HCEC 1CT (cell line): ENCODE measurements around the gene PF4V1.

Source experiments
- DNase-seq: peaks from one replicate; pipeline ENCODE4 v3.0.0-alpha.2; 2017

The PF4V1 gene, protein sequence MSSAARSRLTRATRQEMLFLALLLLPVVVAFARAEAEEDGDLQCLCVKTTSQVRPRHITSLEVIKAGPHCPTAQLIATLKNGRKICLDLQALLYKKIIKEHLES

DNA sequence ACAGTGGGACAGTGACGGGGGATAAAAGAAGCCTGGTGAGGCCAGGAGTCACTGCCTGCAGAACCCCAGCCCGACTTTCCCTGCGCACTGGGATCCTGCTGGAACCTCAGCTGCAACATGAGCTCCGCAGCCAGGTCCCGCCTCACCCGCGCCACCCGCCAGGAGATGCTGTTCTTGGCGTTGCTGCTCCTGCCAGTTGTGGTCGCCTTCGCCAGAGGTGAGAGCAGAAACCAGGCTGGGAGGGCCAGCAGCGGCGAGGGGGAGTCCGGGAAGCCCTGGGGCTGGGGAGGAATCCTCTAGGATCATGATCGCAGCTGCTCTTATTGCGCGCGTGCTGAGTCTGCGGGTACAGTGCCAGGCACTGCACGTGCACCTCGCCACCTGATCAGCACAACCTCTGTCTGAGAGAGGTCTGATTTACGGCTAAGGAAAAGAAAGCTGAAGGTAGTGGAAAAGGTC, at the start of gene PF4V1:
Gene PF4V1, plus strand, starts transcription at position 51 of the 459 bp plus-strand sequence. Its CDS starts 67 bp downstream, at position 118.
- DNase-seq, result no peak

DNA sequence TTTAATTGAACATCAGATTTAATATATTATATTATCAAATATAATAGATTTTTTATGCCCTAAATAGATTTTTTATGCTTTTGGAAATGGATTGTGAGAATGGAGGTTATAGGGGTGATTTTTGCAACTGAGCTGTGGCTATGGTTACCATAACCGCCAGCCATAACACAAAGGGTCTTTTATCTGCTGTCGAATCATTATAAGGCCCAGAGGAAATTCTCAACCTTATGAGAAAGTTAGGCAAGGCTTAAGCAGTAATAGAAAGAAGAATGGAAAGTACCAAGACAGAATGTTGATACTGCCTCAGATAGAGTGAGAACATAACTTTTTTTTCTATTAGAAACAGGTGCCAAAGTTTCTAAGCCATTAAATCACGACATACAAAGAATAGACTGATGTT, 42.9 kb upstream of the PF4V1 start:
- DNase-seq, result no peak

DNA sequence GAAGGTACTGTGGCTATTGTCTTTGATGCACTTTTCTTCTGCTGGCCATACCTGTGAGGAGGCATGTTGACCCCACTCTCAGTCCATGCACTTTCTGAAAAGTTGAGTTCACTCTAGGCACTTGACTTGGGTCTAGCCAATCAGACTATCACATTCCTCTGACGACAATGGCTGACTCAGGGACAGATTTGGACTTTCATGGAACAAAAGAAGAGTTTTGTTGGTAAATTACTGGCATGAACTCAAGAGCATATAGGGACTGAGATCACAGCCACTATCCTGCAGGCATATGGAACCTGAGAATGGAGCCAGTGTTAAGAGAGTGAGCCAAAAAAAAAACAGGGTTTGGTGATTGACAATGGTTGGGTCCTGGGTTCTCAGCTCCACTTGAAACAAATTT, 41.3 kb upstream of the PF4V1 start:
- no peak for DNase-seq

DNA sequence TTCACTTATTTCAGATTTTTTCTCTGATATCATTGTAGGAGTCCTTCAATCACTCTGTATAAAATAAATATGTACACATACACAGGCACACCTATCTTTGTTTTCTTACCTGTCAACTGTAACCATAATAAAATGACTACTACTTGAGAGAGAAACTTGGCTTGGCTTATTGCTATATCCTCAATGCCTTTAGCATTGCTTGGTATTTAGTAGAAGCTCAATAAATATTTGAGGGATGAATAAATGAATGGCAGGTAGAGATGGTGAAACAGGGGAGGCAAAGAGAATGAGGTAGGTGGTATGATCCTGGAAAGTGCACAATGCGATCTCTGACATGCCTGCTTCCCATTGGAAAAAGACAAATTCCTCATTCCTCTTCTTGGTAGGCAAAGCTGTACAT, 38.4 kb upstream of the PF4V1 start:
- no peak for DNase-seq

DNA sequence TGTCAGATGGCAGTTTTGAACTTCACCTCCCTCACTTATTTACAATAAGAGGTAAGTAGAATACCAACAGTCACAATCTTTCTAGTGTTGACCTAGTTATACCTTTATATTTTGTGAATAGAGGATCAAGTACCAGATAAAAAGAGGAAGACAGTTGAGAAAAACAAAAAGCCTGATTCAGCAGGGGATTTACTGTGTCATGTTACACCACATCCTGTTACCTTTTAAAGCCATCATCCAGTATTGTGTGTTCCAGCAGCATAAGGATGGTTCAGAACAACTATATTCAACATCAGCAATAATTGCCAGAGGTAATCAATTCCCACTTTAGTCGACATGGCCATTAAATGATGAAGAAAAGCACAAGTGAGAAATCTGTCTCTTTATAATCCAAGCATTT, 38.0 kb upstream of the PF4V1 start:
- DNase-seq, result peak; percentile 37

DNA sequence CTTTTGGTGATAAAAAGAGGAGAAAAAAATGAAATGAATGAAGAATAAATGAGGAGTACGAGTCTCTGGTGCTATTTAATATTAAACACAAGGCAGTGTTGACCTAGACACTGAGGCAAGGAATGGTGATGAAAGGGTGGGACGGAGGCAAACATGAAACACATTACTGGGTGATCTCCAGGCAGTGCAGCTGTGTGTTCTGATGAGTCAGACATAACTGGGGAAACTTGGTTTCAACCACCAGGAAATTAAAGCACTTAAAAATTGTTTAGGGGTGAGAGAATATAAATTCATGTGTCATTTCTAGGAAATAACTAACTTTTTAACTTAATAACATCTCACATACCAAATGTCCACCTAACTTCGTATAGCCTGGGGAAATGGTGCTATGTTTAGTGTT, 36.3 kb upstream of the PF4V1 start:
- DNase-seq, result peak; percentile 83

DNA sequence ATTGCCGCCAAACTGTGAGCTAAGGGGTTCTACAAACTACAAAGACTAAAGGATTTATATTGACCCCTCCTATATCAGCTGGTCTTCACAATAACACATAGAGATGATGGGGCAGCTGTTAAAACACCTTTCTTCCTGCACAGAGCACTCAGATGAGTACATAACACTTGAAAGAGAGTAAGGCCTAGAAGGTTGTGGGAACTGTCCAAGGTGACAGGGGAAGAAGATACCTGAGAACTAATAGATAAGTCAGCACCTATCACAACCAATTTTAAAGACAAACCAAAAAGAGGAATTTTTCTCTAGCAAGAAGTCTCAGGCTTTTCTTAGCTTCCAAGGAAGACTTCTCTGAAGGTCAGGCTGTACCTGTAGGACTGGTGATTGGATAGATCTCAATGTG, 35.8 kb upstream of the PF4V1 start:
- DNase-seq, result no peak

DNA sequence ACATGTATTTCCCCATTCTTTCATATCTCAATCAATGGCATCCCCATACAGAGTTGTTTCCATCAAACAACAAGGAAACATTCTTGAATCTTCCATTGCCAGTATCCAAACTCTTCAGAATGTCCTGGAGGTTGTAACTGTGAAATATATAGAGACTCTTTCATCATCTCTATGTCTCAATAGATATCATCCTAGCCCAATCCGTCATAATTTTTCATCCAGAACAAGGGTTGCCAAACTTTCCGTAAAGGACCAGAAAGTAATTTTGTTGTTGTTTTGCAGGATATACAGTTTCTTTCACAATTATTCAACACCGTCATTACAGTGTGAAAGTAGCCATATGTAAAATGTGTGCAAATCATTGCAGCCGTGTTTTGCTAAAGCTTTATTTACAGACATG, 31.8 kb upstream of the PF4V1 start:
- DNase-seq, result no peak

DNA sequence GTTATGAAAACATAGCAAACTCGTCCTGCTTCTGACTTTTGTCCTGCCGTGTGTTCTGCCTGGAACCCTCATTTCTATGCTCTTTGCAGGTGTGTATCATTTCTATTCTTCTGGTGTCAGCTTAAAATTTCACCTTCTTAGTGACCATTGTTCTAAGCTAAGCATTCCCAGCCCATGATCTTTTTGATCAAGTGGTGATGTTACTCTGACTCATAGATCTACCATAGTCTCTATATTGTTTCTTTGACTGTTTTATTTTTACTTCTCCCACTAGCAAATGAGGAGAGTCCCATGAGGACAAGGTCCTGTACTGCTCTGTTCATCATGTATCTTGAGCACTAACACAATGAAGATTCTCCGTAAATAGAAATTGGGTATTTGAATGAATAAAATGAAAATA, 30.7 kb upstream of the PF4V1 start:
- DNase-seq, result peak; percentile 34

DNA sequence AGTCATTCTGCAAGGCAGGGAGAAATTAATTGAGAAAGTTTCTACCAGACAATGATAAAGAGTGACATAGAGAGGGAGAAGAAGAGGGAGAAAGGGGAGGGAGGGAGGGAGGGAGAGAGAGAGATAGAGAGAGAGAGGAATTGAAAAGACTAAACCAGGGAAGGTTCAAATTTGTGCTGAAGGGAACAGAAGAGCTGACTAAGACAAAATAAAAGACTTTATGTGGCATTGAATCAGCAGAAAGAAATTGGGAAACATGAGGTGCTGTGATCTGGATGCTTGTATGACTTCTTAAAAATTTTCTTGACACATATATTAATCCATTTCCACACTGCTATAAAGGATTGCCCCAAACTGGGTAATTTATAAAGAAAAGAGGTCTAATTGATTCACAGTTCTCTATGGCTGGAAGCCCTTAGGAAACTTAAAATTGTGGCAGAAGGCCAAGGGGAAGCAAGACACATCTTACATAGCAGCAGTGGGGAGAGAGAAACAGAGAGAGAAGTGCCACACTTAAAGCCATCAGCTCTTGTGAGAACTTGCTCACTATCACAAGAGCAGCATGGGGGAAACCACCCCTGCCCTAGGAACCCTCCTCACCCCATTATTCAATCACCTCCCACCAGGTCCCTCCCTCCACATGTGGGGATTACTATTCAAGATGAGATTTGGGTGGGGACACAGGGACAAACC, 30.1 kb upstream of the PF4V1 start:
- DNase-seq, result no peak

DNA sequence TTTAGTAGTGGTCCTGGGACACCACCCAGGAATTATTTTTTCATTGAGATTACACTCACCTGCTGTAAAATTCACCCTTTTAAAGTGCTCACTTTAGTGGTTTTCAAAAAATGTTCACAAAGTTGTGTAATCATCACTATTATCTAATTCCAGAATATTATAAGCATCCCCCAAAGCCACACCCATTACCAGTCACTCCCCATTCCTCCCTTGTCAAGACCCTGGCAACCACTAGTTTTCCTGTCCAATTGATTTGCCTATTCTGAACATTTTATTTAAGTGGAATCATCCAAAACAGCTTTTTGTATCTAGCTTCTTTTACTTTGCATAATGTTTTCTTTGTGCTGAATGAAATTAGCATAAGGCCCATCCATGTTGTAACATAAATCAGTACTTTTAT, 29.3 kb upstream of the PF4V1 start:
- no peak for DNase-seq

DNA sequence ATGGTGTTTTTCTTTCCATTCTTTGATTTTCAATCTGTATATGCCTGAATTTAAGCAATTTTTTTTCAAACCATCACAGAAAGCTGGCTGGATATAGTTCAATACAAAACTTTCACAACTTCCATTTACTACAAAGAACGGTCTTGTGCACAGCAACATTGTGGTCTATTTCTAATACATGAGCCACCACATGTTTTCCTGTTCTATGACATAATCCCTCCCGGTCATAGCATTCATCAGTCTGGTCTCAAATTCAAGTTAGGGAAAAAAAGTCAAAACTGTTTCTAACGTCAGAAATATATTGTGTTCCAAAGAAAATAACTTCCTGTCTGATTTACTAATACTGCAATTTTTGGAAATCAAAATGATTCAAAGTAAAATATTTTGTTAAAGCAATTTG, 24.1 kb upstream of the PF4V1 start:
- DNase-seq, result peak; percentile 50

DNA sequence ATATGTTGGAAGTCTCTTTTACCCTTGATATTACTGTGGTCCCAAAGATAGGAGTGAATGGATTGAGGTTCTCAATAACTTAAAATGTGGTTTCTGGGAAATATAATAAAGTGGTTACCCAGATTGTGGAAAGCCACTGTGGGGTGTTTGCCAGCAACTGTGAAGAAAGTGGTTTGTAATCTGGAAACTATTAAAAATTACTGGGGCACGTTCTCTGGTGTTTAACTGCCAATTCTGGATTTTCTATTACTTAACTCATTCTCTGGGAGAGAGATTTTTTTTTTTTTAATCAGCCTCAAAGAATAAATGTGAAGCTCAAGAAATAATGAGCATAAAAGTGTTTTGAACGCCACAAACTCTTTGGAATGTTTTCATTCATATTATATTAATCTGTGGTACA, 21.5 kb upstream of the PF4V1 start:
- no peak for DNase-seq

DNA sequence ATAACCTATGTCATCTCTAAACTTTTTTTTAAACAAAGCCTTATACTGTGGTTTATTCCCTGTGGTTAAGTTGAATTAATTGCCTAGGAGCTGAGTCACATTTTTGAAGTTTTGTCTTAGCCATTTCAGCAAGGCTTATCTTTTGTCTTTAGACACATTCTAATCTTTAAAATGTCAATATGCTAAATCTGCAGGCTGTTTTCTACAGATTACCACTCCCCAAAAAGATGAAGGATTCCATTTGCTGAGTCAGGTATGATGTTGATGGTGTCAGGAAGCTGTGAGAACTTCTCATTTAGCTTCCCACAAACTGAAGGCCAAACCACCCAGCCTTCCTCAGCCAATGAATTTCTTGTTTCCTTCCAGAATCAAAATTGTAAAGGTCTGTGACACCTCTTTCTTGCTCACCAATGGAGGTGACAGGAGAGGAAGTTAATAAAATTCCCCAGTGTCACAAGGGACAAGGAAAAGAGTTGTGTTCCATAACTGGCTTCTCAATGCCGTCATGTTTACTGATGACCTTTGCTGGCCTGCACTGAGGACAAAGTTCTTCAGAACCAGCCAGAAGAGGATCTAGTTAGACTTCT, 20.4 kb upstream of the PF4V1 start:
- DNase-seq, result no peak

DNA sequence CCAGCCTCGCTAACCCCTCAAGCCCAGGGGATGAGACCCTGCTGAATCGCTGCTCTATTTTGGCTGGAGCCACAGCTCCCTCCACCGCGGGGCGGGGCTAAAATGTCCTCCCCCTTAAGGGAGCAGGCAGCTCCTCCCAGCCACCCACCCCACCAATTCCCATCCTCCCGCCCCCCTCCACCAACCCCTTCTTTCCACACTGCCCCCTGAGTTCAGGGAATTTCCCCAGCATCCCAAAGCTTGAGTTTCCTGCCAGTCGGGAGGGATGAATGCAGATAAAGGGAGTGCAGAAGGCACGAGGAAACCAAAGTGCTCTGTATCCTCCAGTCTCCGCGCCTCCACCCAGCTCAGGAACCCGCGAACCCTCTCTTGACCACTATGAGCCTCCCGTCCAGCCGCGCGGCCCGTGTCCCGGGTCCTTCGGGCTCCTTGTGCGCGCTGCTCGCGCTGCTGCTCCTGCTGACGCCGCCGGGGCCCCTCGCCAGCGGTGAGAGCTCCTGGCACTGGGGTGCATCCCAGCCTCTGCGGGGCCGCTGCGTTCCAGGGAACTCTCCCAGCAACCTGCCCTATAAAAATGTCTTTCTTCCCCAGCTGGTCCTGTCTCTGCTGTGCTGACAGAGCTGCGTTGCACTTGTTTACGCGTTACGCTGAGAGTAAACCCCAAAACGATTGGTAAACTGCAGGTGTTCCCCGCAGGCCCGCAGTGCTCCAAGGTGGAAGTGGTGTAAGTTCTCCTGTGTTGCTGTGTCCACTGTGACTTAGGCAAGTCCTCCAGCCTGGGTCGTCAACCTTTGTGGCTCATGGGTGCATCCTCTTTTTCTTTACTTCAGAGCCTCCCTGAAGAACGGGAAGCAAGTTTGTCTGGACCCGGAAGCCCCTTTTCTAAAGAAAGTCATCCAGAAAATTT, 16.5 kb upstream of the PF4V1 start, which contains the start of gene CXCL6:
Gene CXCL6, plus strand, starts transcription at position 306 of the 907 bp plus-strand sequence. Its CDS starts 73 bp downstream, at position 379.
- DNase-seq, result peak; percentile 20

DNA sequence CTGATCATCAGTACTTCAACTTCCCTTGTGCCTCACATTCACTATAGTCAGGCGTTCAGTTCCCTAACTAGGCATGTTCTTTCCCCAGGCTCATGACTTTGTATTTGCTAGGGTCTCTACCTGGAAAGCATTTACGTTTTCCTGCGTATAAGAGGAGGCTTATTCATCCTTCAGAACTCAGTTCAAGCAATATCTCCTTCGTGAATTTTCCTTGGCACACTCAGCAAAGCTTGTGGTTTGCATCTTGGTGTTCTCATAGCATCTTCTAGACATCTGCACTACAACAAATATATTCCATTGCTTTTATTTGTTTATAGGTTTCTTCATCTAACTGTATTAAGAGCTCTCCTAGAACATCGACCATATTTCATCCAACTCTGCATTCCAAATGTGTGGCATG, 14.0 kb upstream of the PF4V1 start:
- DNase-seq, result no peak

DNA sequence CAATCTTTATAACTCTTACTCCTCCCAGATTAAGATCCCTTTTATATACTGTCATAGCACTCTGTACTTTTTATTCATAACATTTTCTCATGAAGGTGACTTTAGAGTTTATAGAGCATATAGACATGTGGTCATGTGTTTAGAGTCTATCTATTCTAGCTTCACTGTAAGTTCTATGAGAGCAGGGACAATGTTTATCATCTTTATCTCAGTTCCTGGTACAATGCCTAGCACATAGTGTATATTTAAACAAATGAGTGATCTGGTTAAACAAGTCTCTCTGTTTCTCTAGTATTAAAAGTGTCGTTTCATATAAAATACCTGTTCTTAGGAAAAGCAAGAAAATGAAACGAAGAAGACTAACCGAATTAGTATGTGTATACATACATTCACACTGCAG, 13.4 kb upstream of the PF4V1 start:
- no peak for DNase-seq

DNA sequence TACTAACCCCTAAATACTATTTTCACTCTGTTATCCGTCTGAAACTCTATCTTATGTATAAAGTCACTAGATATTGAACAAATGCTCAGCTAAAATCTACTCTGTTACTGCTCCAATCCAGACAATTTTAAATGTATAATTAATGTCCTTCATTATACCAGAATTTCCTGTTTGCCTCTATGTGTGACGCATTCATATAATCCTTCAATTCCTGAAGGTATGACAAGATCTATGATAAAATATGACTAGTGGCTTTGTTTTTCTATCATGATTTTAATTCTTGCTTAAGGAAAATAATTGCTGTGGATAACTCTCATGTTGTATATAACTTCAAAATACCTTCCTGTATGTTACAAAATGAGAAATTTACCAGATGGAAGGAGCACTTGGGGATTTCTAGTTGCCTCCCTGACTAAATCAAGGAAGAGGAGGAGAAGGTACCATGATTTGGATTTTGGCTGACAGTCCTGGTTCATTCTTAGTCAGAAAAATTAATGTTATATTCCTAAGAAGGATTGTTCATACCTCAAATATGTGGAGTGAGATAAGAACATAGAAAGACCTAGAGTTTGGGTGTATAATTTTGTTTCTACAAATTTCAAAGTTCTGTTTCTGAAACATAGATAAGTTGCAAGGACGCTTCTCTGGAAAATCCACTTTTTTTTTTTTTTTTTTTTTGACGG, 11.7 kb upstream of the PF4V1 start:
- DNase-seq, result peak; percentile 38

DNA sequence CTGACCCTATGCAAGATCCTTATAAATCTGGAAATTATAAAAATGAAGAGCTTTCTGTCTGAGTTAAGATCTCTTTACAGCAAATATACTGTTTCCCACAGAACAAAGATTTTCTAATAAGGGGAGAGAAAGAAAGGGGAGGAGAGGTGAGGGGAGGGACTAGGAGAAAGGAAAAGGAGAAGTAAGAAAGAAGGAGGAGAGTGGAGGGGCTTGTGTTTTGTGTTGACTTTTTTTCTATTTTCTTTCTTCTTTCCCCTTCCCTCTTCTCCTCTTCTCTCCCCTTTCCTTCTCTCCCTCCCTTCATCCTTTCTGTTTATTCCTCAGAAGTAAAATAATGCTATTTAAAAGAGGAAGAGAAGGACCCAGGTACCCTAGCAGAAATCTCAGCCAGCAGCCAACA, 10.4 kb upstream of the PF4V1 start:
- no peak for DNase-seq

DNA sequence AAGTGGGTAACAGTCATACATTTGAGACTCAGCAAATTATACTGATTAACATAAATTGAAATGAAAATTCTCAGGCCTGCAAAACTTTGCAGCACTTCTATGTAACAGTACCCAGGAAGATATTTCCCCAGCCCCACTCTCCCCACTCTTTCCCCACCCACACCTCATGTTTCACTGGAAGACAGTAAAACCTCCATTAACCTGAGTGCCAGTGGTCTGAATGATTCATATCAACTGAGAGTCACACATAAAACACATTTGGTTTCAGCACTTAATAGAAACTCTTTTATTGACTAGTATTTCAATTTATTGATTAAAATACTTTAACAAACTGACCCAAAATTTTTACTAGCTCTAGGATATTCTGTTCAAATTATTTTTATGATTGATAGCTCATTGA, 9.7 kb upstream of the PF4V1 start:
- no peak for DNase-seq

DNA sequence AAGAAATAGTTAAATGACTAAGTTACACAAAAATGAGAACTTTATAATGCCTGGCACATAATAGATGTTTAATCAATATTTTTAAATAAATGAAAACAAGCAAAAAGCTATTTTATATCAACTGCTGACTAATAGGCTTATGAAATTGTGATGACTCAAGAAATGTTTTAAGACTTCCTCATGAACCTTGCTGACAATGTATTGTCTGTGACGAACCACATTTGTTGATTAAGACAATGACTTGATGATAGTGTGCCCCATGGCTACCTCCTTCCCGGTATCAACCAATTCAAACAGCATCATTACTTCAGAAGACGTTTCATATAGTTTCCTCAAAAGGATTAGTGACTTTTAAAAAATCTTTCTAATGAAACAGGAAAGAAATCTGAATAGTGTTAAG, 8.8 kb upstream of the PF4V1 start:
- DNase-seq, result peak; percentile 71

DNA sequence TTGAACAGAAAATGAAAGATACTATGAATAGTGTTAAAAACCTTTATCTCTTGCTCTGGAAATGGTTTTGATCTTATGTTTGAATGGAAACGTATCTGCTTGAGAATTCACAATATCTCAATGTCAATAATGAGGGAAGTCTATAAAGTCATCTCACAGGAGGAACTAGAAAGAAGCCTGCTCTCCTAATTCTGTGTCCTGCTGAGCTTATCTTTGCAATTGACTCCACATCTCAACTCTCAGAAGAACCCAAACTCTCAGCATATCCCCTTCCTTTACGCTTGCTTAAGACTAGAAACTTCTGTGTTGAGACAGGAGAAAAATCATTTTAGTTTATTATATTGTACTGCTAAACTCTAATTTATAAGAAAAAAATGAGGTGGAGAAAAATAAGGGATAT, 8.3 kb upstream of the PF4V1 start:
- no peak for DNase-seq
